Measurements from ENCODE around the gene CRELD2. TPM values are rescaled to one million over a fixed set of nuclear protein-coding genes. Genes with fewer than 3 reads are reported as not detected.

Gene CRELD2
- total RNA-seq, 1 donor from 2014 or later, result 54.9 TPM

- DNase-seq (ENCODE audit: extremely low spot score, unreplicated experiment), result no peak
- peak overlapping the region; percentile 81 for H3K27ac Mint-ChIP-seq (ENCODE audit: unreplicated experiment)
- TF ChIP-seq, protein P1, sequence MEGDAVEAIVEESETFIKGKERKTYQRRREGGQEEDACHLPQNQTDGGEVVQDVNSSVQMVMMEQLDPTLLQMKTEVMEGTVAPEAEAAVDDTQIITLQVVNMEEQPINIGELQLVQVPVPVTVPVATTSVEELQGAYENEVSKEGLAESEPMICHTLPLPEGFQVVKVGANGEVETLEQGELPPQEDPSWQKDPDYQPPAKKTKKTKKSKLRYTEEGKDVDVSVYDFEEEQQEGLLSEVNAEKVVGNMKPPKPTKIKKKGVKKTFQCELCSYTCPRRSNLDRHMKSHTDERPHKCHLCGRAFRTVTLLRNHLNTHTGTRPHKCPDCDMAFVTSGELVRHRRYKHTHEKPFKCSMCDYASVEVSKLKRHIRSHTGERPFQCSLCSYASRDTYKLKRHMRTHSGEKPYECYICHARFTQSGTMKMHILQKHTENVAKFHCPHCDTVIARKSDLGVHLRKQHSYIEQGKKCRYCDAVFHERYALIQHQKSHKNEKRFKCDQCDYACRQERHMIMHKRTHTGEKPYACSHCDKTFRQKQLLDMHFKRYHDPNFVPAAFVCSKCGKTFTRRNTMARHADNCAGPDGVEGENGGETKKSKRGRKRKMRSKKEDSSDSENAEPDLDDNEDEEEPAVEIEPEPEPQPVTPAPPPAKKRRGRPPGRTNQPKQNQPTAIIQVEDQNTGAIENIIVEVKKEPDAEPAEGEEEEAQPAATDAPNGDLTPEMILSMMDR (IDR thresholded peaks at IDR 0.05), result no peak
- H3K4me3 Mint-ChIP-seq (ENCODE audit: unreplicated experiment), result peak overlapping the region; percentile 63
- no peaks in the 10 kb centered on the region for H3K36me3 Mint-ChIP-seq (ENCODE audit: unreplicated experiment)
- no peaks in the 10 kb centered on the region for H3K9me3 Mint-ChIP-seq (ENCODE audit: unreplicated experiment)
- H3K27me3 Mint-ChIP-seq (ENCODE audit: unreplicated experiment), result no peaks in the 10 kb centered on the region
- peaks cover 22% of the 10 kb centered on the region for H3K4me1 Mint-ChIP-seq (ENCODE audit: unreplicated experiment)
Observed at GRCh38 chr22:49971232-49972162, 53.1 kb downstream of the CRELD2 start.

DNA sequence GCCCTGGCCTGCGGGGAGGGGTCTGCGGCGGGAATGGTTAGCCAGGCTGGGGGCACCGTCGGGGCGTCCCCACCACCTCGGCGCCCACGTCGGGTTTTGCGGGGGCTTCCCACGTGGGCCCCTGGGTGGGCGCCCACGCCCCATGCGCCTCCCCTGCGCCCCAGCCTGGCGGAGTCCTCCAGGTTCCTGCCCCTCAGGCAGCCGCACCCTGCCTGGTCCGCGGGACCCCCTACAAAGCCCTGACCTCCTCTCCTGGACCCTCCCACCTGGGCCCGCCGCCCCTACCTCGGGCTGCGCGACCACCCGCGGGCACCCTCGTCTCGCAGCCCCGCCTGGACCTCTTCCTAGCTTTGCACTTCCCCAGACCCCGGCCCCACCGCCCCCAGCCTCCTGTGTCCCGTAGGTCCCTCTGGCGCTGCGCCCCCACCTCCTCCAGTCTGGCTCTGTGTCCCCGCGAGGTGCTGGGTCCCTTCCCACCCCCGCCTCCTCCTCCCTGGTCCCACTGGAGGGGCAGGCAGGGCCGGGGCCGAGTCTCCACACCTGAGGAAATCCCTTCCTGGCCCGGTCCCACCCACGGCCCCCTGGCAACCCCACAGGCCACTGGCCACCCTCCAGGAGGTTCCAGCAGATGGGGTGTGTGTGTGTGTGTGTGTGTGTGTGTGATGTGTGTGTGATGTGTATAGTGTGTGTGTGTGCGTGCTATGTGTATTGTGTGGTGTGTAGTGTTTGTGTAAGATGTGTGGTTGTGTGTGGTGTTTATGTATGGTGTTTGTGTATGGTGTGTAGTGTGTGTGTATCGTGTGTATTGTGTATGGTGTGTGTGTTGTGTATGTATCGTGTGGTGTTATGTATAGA, 54.0 kb downstream of the CRELD2 start:
- TF ChIP-seq, protein P1 (IDR thresholded peaks at IDR 0.05), result no peak
- no peak for DNase-seq (ENCODE audit: extremely low spot score, unreplicated experiment)

DNA sequence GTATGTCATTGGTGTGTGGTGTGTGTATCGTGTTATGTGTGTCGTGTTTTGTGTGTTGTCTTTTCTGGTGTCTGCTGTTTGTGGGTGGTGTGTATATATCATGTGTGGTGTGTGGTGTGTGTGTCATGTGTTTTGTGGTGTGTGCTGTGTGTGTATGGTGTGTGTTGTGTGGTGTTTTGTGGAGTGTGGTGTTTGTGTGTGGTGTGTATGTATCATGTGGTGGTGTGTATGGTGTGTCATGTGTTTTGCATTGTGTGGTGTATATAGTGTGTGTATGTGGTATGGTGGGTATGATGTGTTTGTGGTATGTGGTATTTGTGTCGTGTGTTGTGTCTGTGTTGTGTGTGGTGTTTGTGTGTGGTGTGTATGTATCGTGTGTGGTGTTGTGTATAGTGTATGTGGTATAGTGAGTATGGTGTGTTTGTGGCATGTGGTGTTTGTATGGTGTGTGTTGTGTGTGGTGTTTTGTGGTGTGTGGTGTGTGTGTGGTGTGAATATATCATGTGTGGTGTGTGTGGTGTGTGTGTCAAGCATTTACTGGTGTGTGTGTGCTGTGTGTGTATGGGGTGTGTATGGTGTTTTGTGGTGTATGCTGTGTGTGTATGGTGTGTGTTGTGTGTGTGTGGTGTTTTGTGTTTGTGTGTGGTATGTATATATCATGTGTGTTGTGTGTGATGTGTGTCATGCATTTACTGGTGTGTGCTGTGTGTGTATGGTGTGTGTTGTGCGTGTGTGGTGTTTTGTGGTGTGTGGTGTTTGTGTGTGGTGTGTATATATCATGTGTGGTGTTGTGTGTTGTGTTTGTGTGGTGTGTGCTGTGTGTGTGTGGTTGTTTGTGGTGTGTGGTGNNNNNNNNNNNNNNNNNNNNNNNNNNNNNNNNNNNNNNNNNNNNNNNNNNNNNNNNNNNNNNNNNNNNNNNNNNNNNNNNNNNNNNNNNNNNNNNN, 54.9 kb downstream of the CRELD2 start:
- H3K27me3 Mint-ChIP-seq (ENCODE audit: unreplicated experiment), result no peaks in the 10 kb centered on the region
- no peak for DNase-seq (ENCODE audit: extremely low spot score, unreplicated experiment)
- H3K36me3 Mint-ChIP-seq (ENCODE audit: unreplicated experiment), result no peaks in the 10 kb centered on the region
- H3K9me3 Mint-ChIP-seq (ENCODE audit: unreplicated experiment), result no peaks in the 10 kb centered on the region
- H3K27ac Mint-ChIP-seq (ENCODE audit: unreplicated experiment), result no peak overlapping the region
- TF ChIP-seq, protein P1 (IDR thresholded peaks at IDR 0.05), result no peak
- H3K4me3 Mint-ChIP-seq (ENCODE audit: unreplicated experiment), result no peak overlapping the region
- peaks cover 15% of the 10 kb centered on the region for H3K4me1 Mint-ChIP-seq (ENCODE audit: unreplicated experiment)

More for the DNA sequence above, 54.0 kb downstream of the CRELD2 start:
- Mint-ChIP-seq H3K27ac (ENCODE audit: unreplicated experiment) (no peak overlapping the region), H3K27me3 (ENCODE audit: unreplicated experiment) (no peaks in the 10 kb centered on the region), H3K4me3 (ENCODE audit: unreplicated experiment) (no peak overlapping the region), H3K9me3 (ENCODE audit: unreplicated experiment) (no peaks in the 10 kb centered on the region), H3K4me1 (ENCODE audit: unreplicated experiment) (peaks cover 18% of the 10 kb centered on the region), H3K36me3 (ENCODE audit: unreplicated experiment) (no peaks in the 10 kb centered on the region)

- TF ChIP-seq, protein P1 (IDR thresholded peaks at IDR 0.05), result no peak
- H3K27me3 Mint-ChIP-seq (ENCODE audit: unreplicated experiment), result no peaks in the 10 kb centered on the region
- no peak for DNase-seq (ENCODE audit: extremely low spot score, unreplicated experiment)
- peaks cover 4% of the 10 kb centered on the region for H3K9me3 Mint-ChIP-seq (ENCODE audit: unreplicated experiment)
- peaks cover 11% of the 10 kb centered on the region for H3K4me1 Mint-ChIP-seq (ENCODE audit: unreplicated experiment)
- no peak overlapping the region for H3K27ac Mint-ChIP-seq (ENCODE audit: unreplicated experiment)
- no peak overlapping the region for H3K4me3 Mint-ChIP-seq (ENCODE audit: unreplicated experiment)
- no peaks in the 10 kb centered on the region for H3K36me3 Mint-ChIP-seq (ENCODE audit: unreplicated experiment)
Observed at GRCh38 chr22:49975543-49976389, 57.3 kb downstream of the CRELD2 start.

All from osteocyte (in vitro differentiated cells).